Measurements from ENCODE around the gene ACAP1.
"Not testable (repeated sequence)": the region's sequence is repeated elsewhere in the genome, so short reads cannot be mapped to it uniquely, and the experiment has no call there.

The ACAP1 gene

DNA sequence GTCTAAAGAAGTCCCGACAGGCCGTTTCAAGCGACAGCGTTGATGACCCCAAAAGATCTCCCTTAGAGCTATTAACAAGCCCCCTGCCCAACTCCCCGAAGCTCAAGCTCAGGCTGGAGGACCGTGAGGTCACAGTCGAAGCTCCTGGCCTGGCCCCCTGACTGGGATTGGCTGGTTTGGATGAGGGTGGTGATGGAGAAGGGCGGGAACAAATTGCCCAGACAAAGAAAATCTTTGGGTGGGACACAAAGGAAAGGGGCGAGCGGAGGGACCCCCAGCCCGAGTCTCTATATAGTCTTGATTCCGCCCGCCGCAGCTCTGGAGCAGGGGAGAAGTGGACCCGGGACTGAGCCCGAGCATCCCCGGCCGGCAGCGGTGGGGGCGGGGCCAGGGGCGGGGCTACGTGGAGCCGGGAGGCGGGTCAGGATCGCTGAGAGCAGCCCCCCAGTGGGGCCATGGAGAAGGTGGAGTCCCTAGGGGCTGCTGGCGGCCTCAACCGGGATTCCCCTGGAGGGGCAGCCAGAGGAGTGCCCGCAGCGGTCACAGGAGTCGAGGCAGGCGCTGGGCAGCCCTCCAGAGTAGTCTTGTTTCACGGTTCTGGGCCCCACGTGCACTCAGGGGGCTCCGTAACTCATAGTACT, 6.2 kb upstream of the ACAP1 start:
- H3K4me1 Mint-ChIP-seq (ENCODE audit: low read depth), result peaks cover 25% of the 10 kb centered on the region
- H3K4me3 Mint-ChIP-seq, result peak overlapping the region; percentile 86
- H3K9me3 Mint-ChIP-seq, result no peaks in the 10 kb centered on the region

DNA sequence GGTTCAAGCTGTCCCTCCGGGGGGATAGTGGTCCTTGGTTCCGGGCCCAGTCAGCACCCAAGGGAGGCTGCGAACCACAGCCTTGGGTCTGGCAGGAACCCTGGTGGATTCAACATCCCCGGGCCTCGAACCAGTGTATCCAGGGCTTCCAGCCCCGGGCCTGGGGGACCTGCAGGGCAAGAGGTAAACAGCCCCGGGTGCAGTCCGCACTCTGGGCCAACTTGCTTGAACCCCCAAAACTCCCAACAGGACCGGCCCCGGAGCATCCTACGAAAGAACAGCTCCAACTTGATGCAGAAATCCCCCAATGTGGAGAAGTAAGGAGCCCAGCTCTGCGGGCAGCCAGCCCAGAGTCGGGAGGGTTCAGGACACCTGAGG, 5.7 kb upstream of the ACAP1 start:
- Mint-ChIP-seq H3K36me3 (ENCODE audit: low read depth) (no peaks in the 10 kb centered on the region), H3K27ac (no peak overlapping the region), H3K4me1 (ENCODE audit: low read depth) (peaks cover 30% of the 10 kb centered on the region), H3K27me3 (ENCODE audit: low read depth) (no peaks in the 10 kb centered on the region), H3K4me3 (peak overlapping the region; percentile 86), H3K9me3 (no peaks in the 10 kb centered on the region)

More for the DNA sequence above, 6.2 kb upstream of the ACAP1 start:
- H3K27ac Mint-ChIP-seq, result peak overlapping the region; percentile 88
- H3K27me3 Mint-ChIP-seq (ENCODE audit: low read depth), result no peaks in the 10 kb centered on the region
- H3K36me3 Mint-ChIP-seq (ENCODE audit: low read depth), result no peaks in the 10 kb centered on the region

DNA sequence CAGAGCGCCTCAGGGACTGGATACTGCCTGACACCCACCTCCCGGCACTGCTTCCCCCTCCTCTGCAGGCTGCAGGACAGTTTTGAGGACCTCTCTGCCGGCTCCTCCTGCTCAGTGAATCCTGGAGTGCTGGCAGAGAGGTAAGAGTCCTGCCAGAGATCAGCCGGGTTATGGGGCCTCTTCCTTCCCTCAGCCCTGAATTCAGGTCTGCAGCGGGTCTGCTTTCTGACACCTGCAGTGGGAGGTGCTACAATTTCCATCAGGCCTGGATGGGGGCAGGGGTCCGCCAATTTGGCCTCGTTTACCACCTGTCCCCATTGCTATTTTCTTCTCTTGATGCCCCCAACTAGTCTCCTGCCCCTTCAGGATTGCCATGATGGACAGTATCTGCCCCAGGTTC, 4.2 kb upstream of the ACAP1 start:
- Mint-ChIP-seq H3K9me3 (no peaks in the 10 kb centered on the region), H3K36me3 (ENCODE audit: low read depth) (peaks cover 3% of the 10 kb centered on the region), H3K27ac (peak overlapping the region; percentile 71), H3K4me1 (ENCODE audit: low read depth) (peaks cover 37% of the 10 kb centered on the region), H3K4me3 (peak overlapping the region; percentile 21), H3K27me3 (ENCODE audit: low read depth) (no peaks in the 10 kb centered on the region)

DNA sequence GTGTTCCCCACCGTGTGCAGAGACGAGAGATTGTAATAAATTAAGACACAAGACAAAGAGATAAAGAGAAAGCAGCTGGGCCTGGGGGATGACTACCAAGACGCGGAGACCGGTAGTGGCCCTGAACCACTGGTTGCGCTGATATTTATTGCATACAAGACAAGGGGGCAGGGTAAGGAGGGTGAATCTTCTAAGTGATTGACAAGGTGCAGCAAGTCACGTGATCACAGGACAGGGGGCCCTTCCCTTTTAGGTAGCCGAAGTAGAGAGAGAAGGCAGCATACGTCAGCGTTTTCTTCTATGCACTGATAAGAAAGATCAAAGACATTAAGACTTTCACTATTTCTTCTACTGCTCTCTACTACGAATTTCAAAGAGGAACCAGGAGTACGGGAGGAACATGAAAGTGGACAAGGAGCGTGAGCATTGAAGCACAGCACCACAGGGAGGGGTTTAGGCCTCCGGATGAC, 3.7 kb upstream of the ACAP1 start:
- not testable (repeated sequence) for H3K36me3 Mint-ChIP-seq (ENCODE audit: low read depth); H3K9me3 Mint-ChIP-seq; H3K27me3 Mint-ChIP-seq (ENCODE audit: low read depth)
- peak overlapping the region; percentile 21 for H3K4me3 Mint-ChIP-seq
- peak overlapping the region; percentile 71 for H3K27ac Mint-ChIP-seq
- H3K4me1 Mint-ChIP-seq (ENCODE audit: low read depth), result peaks cover 41% of the 10 kb centered on the region

- Mint-ChIP-seq H3K4me1 (ENCODE audit: low read depth) (peaks cover 37% of the 10 kb centered on the region), H3K36me3 (ENCODE audit: low read depth) (peaks cover 16% of the 10 kb centered on the region)
Measured at GRCh38 chr17:7334938-7335538, 1.3 kb upstream of the ACAP1 start.

DNA sequence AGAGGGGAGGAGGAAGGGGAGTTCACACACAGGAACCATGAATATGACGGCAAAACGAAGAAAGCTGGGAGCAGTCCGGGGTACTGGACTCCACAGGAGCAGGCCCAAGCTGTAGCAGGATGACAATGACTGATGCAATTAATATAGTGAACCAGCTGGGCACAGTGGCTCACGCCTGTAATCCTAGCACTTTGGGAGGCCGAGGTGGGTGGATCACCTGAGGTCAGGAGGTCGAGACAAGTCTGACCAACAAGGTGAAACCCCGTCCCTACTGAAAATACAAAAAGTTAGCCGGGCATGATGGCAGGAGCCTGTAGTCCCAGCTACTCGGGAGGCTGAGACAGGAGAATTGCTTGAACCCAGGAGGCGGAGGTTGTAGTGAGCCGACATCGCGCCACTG, 564 bp upstream of the ACAP1 start:
- H3K9me3 Mint-ChIP-seq; H3K27me3 Mint-ChIP-seq (ENCODE audit: low read depth): not testable (repeated sequence)
- Mint-ChIP-seq H3K4me3 (peak overlapping the region; percentile 97), H3K27ac (peak overlapping the region; percentile 97), H3K4me1 (ENCODE audit: low read depth) (peaks cover 38% of the 10 kb centered on the region), H3K36me3 (ENCODE audit: low read depth) (peaks cover 18% of the 10 kb centered on the region)

More at GRCh38 chr17:7334938-7335538, 1.3 kb upstream of the ACAP1 start:
- Mint-ChIP-seq H3K27ac (peak overlapping the region; percentile 97), H3K4me3 (peak overlapping the region; percentile 97), H3K27me3 (ENCODE audit: low read depth) (no peaks in the 10 kb centered on the region), H3K9me3 (no peaks in the 10 kb centered on the region)

DNA sequence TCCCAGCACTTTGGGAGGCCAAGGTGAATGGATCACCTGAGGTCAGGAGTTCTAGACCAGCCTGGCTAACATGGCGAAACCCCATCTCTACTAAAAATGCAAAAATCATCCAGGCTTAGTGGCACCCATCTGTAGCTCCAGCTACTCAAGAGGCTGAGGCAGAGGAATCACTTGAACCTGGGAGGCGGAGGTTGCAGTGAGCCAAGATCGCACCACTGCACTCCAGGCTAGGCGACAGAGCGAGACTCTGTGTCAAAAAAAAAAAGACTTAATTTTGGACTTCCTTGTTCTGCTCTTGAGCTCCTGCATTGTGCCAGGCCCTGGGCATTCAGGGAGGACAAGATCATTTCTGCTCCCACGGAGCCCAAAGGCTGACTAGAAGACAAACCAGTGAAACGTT, 1.3 kb downstream of the ACAP1 start:
- peaks cover 36% of the 10 kb centered on the region for H3K4me1 Mint-ChIP-seq (ENCODE audit: low read depth)
- peak overlapping the region; percentile 97 for H3K27ac Mint-ChIP-seq
- peaks cover 22% of the 10 kb centered on the region for H3K36me3 Mint-ChIP-seq (ENCODE audit: low read depth)
- not testable (repeated sequence) for H3K27me3 Mint-ChIP-seq (ENCODE audit: low read depth); H3K9me3 Mint-ChIP-seq
- H3K4me3 Mint-ChIP-seq, result peak overlapping the region; percentile 97

GRCh38 chr17:7340179-7340578, 3.9 kb downstream of the ACAP1 start:
- no peaks in the 10 kb centered on the region for H3K9me3 Mint-ChIP-seq
- H3K27ac Mint-ChIP-seq, result no peak overlapping the region
- H3K36me3 Mint-ChIP-seq (ENCODE audit: low read depth), result peaks cover 32% of the 10 kb centered on the region
- H3K4me3 Mint-ChIP-seq, result peak overlapping the region; percentile 68
- no peaks in the 10 kb centered on the region for H3K27me3 Mint-ChIP-seq (ENCODE audit: low read depth)
- peaks cover 31% of the 10 kb centered on the region for H3K4me1 Mint-ChIP-seq (ENCODE audit: low read depth)

DNA sequence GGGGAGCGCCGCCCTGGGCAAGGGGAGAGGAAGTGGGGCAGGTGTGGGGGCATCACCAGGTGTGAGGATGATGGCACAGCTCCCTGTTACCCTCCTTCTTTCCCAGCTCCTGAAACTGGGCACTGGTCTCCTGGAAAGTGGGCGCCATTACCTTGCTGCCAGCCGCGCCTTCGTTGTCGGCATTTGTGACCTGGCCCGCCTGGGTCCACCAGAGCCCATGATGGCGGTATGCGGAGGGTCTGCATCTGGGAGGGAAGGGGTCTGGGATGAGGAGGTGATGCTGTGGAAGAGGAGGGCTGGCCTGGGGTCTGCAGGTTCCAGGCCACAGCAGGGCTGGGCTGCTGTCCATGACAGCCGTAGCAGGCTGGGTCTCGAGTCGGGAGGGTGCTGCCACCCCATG, 5.5 kb downstream of the ACAP1 start:
- Mint-ChIP-seq H3K27me3 (ENCODE audit: low read depth) (no peaks in the 10 kb centered on the region), H3K36me3 (ENCODE audit: low read depth) (peaks cover 43% of the 10 kb centered on the region), H3K4me3 (no peak overlapping the region), H3K9me3 (no peaks in the 10 kb centered on the region), H3K27ac (peak overlapping the region; percentile 63), H3K4me1 (ENCODE audit: low read depth) (peaks cover 24% of the 10 kb centered on the region)

DNA sequence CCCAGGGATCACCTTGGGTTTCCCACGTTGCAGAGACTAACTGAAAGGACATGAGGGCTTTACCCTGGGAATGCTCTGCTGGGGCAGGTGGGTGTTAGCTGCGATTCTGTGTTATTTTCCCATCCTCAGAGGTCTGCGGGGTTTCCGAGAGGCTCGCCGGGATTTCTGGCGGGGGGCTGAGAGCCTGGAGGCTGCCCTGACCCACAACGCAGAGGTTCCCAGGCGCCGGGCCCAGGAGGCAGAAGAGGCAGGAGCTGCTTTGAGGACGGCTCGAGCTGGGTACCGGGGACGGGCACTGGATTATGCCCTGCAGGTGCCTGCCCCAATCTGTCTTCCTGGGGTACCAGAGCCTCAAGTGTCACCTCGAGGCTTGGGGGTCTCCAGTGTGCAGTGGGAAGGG, 6.9 kb downstream of the ACAP1 start:
- H3K36me3 Mint-ChIP-seq (ENCODE audit: low read depth), result peaks cover 43% of the 10 kb centered on the region
- H3K27ac Mint-ChIP-seq, result no peak overlapping the region
- H3K4me1 Mint-ChIP-seq (ENCODE audit: low read depth), result peaks cover 21% of the 10 kb centered on the region
- no peaks in the 10 kb centered on the region for H3K27me3 Mint-ChIP-seq (ENCODE audit: low read depth)
- H3K9me3 Mint-ChIP-seq, result no peaks in the 10 kb centered on the region
- no peak overlapping the region for H3K4me3 Mint-ChIP-seq

- Mint-ChIP-seq H3K27ac (no peak overlapping the region), H3K27me3 (ENCODE audit: low read depth) (no peaks in the 10 kb centered on the region), H3K9me3 (no peaks in the 10 kb centered on the region)
Measured at GRCh38 chr17:7346761-7347614, 10.7 kb downstream of the ACAP1 start.

DNA sequence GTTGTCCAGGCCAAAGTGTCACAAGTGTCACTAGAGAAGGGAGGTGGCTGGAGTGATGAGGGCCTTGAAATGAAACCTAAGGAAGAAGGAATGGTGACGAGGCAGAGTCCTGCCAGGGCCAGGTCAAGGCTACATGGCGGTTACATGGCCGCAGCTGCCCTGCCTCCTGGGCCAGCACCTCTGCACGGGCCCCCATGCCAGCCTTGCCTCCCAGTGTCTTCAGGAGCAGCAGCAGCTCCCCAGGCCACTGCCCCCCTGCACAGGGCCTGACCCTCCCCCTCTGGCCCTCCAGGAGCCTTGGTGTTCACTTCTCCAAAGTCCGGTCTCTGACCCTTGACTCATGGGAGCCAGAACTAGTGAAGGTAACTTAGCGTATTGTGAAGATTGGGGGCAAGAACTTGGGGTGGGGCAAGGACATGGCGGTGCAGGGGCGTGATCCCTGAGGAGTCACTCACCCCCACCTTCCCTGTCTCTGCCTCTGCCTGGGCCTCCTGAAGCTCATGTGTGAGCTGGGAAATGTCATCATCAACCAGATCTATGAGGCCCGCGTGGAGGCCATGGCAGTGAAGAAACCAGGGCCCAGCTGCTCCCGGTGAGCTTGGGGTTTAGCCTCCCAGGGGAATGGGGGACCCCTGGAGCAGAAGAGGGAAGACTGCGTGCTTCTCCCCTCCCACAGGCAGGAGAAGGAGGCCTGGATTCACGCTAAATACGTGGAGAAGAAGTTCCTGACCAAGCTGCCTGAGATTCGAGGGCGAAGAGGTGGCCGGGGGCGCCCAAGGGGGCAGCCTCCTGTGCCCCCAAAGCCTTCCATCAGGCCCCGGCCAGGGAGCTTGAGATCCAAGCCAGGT, 11.5 kb downstream of the ACAP1 start:
- Mint-ChIP-seq H3K4me1 (ENCODE audit: low read depth) (peaks cover 31% of the 10 kb centered on the region), H3K36me3 (ENCODE audit: low read depth) (peaks cover 52% of the 10 kb centered on the region), H3K27ac (peak overlapping the region; percentile 31), H3K9me3 (no peaks in the 10 kb centered on the region), H3K27me3 (ENCODE audit: low read depth) (no peaks in the 10 kb centered on the region), H3K4me3 (no peak overlapping the region)

More at GRCh38 chr17:7346761-7347614, 10.7 kb downstream of the ACAP1 start:
- H3K4me1 Mint-ChIP-seq (ENCODE audit: low read depth), result peaks cover 25% of the 10 kb centered on the region
- H3K36me3 Mint-ChIP-seq (ENCODE audit: low read depth), result peaks cover 47% of the 10 kb centered on the region
- no peak overlapping the region for H3K4me3 Mint-ChIP-seq

- Mint-ChIP-seq H3K27ac (peak overlapping the region; percentile 57), H3K36me3 (ENCODE audit: low read depth) (peaks cover 50% of the 10 kb centered on the region), H3K4me3 (no peak overlapping the region), H3K4me1 (ENCODE audit: low read depth) (peaks cover 33% of the 10 kb centered on the region), H3K27me3 (ENCODE audit: low read depth) (no peaks in the 10 kb centered on the region), H3K9me3 (no peaks in the 10 kb centered on the region)
Measured at GRCh38 chr17:7348478-7349242, 12.3 kb downstream of the ACAP1 start.
